ENCODE data around the gene POLR2H. TPM values are rescaled to one million over a fixed set of nuclear protein-coding genes. Genes with fewer than 3 reads are reported as not detected.

POLR2H gene
- total RNA-seq, 1 donor from 2014 or later: 49.8 TPM

DNA sequence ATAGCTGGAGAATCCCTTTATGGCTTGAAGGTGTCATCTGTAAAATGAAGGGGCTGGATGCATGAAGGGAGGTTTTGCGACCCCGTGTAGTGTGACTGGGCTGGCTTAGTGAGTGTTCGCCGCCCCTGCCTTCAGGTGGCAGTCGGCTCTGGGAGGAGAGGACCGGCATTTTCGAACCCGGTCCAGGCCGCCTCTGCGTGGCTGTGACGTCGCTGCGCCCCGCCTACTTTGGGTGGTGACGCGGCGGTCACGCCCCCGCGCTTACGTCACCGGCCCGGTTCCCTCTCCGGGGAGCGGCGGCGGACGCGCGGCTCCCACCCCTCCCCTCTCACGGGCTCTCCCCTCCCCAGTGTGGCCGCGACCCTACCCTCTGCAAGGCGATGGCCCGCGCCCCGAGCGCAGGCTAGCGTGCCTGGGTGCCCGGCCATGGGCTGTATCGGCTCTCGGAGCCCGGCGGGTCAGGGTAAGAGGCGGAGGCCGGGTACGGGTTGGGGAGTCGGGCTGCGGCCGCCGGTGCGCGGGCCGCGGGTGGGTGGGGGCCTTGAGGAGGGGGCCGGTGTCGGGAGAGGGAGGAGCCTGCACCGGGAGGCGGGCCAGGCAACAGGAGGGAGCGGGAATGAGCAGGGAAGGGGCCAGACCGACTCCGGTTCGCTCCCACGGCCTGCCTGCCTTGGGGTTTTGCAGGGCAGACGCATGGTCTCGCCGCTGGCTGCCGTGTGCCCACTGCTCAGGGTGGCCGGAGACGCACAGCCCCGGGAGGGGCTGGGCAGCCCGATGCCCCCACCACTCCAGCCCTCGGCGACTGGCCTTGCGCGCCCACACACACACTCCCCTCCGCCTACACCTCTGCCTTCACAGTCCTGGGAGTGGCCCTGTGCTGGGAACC is 25.6 kb upstream of the POLR2H start:
- no peaks in the 10 kb centered on the region for H3K27me3 Mint-ChIP-seq (ENCODE audit: low read depth)
- H3K27ac Mint-ChIP-seq (ENCODE audit: unreplicated experiment): peak overlapping the region; percentile 96
- no peaks in the 10 kb centered on the region for H3K9me3 Mint-ChIP-seq (ENCODE audit: low read depth)
- H3K36me3 Mint-ChIP-seq (ENCODE audit: low read depth): peaks cover 36% of the 10 kb centered on the region
- no peak for TF ChIP-seq CTCF (IDR thresholded peaks at IDR 0.05)
- H3K4me3 Mint-ChIP-seq (ENCODE audit: unreplicated experiment): peak overlapping the region; percentile 80
- no peak for DNase-seq (ENCODE audit: low spot score)
- peaks cover 61% of the 10 kb centered on the region for H3K4me1 Mint-ChIP-seq (ENCODE audit: low read depth)

GRCh38 chr3:184336547-184337398 is 24.7 kb upstream of the POLR2H start:
- Mint-ChIP-seq H3K9me3 (ENCODE audit: low read depth) (no peaks in the 10 kb centered on the region), H3K27ac (ENCODE audit: unreplicated experiment) (peak overlapping the region; percentile 91), H3K4me1 (ENCODE audit: low read depth) (peaks cover 55% of the 10 kb centered on the region), H3K27me3 (ENCODE audit: low read depth) (no peaks in the 10 kb centered on the region), H3K36me3 (ENCODE audit: low read depth) (peaks cover 29% of the 10 kb centered on the region), H3K4me3 (ENCODE audit: unreplicated experiment) (peak overlapping the region; percentile 80)
- no peak for TF ChIP-seq CTCF (IDR thresholded peaks at IDR 0.05)
- DNase-seq (ENCODE audit: low spot score): no peak

DNA sequence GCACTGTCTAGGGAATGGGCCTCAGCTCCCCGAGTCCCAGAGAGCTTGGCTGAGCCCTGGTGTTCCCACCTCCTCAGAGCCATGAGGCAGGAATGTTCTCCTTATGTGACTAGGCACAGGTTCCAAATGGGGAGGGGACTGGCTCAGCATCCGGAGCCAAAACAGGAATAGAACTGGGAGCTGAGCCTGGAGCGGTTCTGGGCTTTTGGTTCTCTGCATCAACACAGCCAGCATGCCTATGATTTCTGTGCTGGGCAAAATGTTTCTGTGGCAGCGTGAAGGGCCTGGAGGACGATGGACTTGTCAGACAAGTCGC is 24.2 kb upstream of the POLR2H start, which contains the start of gene FAM131A:
FAM131A (plus strand) TSS at position 202 of the 316 bp plus-strand sequence; CDS start at position 233, 31 bp downstream.
- H3K4me1 Mint-ChIP-seq (ENCODE audit: low read depth): peaks cover 50% of the 10 kb centered on the region
- H3K9me3 Mint-ChIP-seq (ENCODE audit: low read depth): no peaks in the 10 kb centered on the region
- no peaks in the 10 kb centered on the region for H3K27me3 Mint-ChIP-seq (ENCODE audit: low read depth)
- H3K4me3 Mint-ChIP-seq (ENCODE audit: unreplicated experiment): peak within 1 kb of the TSS; percentile 80
- TF ChIP-seq CTCF (IDR thresholded peaks at IDR 0.05): no peak
- DNase-seq (ENCODE audit: low spot score): no peak
- peak within 1 kb of the TSS; percentile 91 for H3K27ac Mint-ChIP-seq (ENCODE audit: unreplicated experiment)
- peaks cover 24% of the 10 kb centered on the region for H3K36me3 Mint-ChIP-seq (ENCODE audit: low read depth)

DNA sequence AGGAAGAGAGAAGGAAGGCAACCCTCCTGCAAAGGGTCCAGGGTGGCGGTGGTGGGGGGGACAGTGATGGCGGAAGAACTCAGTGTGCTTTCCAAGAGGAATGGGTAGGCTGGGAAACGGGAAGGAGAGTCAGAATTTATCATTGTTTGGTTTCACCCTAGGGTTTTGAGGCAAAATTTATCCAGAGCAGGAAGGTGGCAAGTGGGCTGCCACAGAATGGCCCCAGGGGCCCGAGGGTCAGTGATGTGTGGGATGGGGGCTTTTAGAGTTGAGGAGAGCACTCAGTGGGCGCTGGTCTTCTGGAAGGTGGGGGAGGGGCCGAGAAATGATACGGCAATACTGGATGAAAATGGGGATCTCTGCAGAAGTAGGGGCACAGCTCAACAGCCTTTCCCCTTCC is 23.5 kb upstream of the POLR2H start:
- Mint-ChIP-seq H3K4me1 (ENCODE audit: low read depth) (peaks cover 47% of the 10 kb centered on the region), H3K36me3 (ENCODE audit: low read depth) (peaks cover 21% of the 10 kb centered on the region), H3K9me3 (ENCODE audit: low read depth) (no peaks in the 10 kb centered on the region), H3K27ac (ENCODE audit: unreplicated experiment) (peak overlapping the region; percentile 77), H3K27me3 (ENCODE audit: low read depth) (no peaks in the 10 kb centered on the region), H3K4me3 (ENCODE audit: unreplicated experiment) (peak overlapping the region; percentile 25)
- TF ChIP-seq CTCF (IDR thresholded peaks at IDR 0.05): no peak
- DNase-seq (ENCODE audit: low spot score): no peak

DNA sequence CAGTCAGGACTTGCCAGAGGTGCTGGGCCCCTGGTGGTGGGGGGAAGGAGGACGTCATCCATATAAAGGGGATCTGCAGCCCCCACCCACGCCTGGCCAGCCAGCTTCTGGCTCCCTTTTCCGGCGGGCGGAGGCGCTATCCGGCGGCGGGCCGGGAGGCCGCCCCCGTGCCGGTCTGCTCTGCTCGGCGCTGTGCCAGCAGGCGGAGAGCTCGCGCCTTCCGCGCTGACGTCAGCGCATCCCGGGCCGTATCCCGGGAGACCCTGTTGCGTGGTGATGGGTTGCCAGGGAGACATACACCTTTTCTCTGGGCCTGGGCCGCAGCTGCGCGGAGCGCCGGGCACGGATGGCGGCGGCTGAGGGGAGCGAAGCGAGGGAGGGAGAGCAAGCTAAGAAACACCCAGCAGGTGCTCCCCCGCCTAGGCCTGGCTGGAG is 23.0 kb upstream of the POLR2H start:
- TF ChIP-seq CTCF (IDR thresholded peaks at IDR 0.05): peak; percentile 41
- Mint-ChIP-seq H3K4me1 (ENCODE audit: low read depth) (peaks cover 50% of the 10 kb centered on the region), H3K27me3 (ENCODE audit: low read depth) (no peaks in the 10 kb centered on the region), H3K4me3 (ENCODE audit: unreplicated experiment) (peak overlapping the region; percentile 6), H3K36me3 (ENCODE audit: low read depth) (peaks cover 15% of the 10 kb centered on the region), H3K9me3 (ENCODE audit: low read depth) (no peaks in the 10 kb centered on the region), H3K27ac (ENCODE audit: unreplicated experiment) (peak overlapping the region; percentile 61)
- no peak for DNase-seq (ENCODE audit: low spot score)

All from chondrocyte (in vitro differentiated cells).